Metanephros (tissue), 2 donors: ENCODE measurements around the gene C1orf52. TPM values are rescaled to one million over a fixed set of nuclear protein-coding genes. Genes with fewer than 3 reads are reported as not detected.

Experiments used
- small RNA-seq: library from RNA; depleted of rRNA; stranded (forward); fragments of <200 nt; gene quantifications from one replicate; pipeline ENCODE3, GENCODE V24; 2014; ENCODE audit warnings: low replicate concordance
- total RNA-seq: library from RNA; depleted of rRNA; stranded (reverse); fragments of >200 nt; gene quantifications from one replicate; pipeline ENCODE4 v1.2.3, GENCODE V29; 2014

The C1orf52 gene
- total RNA-seq: 20.9 TPM

GRCh38 chr1:85259118-85259911, at the start of gene C1orf52:
Gene C1orf52 (minus strand): TSS chr1:85259662. CDS start chr1:85259633, 29 bp downstream.

GRCh38 chr1:85276215-85276977, 16.9 kb upstream of the C1orf52 start, which contains the start of gene BCL10:
Gene BCL10 (minus strand): TSS chr1:85276632. CDS start chr1:85276352, 280 bp downstream.

GRCh38 chr1:85200463-85201339, 58.8 kb downstream of the C1orf52 start, which contains the start of gene SYDE2:
Gene SYDE2 (minus strand): TSS chr1:85201016. CDS start chr1:85200996, 20 bp downstream.

Small RNAs within 50 kb of the gene (small RNA-seq; reads per million reads assigned to genes)
- gene RF00019: not detected

Other genes with a start within 250 kb of the C1orf52 start
- 5.3 TPM for gene MCOLN3, start 211.2 kb downstream of the C1orf52 start, total RNA-seq
- gene SYDE2, start 58.6 kb downstream of the C1orf52 start, total RNA-seq: 19.5 TPM
- 27.2 TPM for gene BCL10, start 17.0 kb upstream of the C1orf52 start, total RNA-seq
- 80.4 TPM for gene DDAH1, start 205.5 kb upstream of the C1orf52 start, total RNA-seq